Subcutaneous adipose tissue (tissue), 4 donors: Measurements from ENCODE around the gene DMPK. TPM values are rescaled to one million over a fixed set of nuclear protein-coding genes. Genes with fewer than 3 reads are reported as not detected.

Source experiments
- total RNA-seq, 4 donors: library from RNA; depleted of rRNA; stranded (reverse); fragments of >200 nt; gene quantifications; one replicate each; pipeline ENCODE4 v1.1.0, GENCODE V29; 2016
- TF ChIP-seq, protein P1 (sequence below): fragments of 450-650 bp; IDR thresholded peaks from one replicate; pipeline ENCODE4 v1.5.1; 2016; ENCODE audit warnings: low read depth, mild to moderate bottlenecking, control low read depth, antibody characterized with exemption, moderate library complexity

DMPK gene
- total RNA-seq, 4 donors from 2014 or later, result 7.0 to 39.2 (median 18.6) TPM

DNA sequence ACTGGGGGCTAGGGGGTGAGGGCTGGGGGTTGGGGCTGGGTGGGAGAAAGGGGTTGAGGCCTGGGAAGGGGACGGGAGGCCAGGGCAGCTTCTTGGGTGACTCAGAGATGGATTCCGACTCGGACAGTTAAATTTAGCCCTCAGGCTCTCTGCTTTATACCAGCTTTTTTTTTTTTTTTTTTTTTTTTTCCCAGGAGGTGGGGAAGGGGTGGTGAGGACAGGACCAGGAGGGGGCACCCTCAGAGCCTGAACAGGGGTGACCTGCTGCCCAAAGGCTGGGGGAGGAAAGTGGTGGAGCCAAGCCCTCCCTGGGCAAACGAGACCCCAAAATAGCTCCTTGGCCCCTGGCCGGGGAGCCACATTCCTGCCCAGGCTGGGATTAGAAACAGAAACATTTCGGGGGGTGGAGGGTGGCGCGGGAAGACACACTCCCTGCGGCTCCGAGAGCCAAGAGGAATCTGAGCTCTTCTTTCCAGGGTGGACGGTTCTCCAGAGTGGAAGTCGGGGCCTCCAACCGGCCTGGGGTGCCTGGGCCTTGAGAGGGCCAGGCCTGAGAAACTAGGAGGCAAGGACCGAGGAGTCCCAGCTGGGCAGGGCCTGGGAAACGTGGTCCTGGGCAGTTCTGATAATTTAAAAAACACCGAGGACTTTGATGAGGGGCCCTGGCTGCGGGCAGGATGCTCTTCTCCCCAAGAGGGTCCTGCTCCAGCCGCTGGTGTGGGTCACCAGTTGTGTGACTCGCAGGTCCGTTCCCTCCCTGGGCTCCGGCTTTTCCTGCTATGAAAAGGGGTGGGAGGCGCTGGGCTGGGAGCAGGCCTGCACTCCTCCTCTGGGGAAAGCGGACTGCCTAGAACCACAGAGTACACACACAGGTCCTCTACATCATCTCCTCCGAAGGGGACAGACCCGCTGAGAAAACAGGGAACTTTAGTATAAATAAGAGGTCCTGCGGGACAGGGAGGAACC is 813 bp upstream of the DMPK start:
- TF ChIP-seq, protein P1, sequence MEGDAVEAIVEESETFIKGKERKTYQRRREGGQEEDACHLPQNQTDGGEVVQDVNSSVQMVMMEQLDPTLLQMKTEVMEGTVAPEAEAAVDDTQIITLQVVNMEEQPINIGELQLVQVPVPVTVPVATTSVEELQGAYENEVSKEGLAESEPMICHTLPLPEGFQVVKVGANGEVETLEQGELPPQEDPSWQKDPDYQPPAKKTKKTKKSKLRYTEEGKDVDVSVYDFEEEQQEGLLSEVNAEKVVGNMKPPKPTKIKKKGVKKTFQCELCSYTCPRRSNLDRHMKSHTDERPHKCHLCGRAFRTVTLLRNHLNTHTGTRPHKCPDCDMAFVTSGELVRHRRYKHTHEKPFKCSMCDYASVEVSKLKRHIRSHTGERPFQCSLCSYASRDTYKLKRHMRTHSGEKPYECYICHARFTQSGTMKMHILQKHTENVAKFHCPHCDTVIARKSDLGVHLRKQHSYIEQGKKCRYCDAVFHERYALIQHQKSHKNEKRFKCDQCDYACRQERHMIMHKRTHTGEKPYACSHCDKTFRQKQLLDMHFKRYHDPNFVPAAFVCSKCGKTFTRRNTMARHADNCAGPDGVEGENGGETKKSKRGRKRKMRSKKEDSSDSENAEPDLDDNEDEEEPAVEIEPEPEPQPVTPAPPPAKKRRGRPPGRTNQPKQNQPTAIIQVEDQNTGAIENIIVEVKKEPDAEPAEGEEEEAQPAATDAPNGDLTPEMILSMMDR, result no peak

DNA sequence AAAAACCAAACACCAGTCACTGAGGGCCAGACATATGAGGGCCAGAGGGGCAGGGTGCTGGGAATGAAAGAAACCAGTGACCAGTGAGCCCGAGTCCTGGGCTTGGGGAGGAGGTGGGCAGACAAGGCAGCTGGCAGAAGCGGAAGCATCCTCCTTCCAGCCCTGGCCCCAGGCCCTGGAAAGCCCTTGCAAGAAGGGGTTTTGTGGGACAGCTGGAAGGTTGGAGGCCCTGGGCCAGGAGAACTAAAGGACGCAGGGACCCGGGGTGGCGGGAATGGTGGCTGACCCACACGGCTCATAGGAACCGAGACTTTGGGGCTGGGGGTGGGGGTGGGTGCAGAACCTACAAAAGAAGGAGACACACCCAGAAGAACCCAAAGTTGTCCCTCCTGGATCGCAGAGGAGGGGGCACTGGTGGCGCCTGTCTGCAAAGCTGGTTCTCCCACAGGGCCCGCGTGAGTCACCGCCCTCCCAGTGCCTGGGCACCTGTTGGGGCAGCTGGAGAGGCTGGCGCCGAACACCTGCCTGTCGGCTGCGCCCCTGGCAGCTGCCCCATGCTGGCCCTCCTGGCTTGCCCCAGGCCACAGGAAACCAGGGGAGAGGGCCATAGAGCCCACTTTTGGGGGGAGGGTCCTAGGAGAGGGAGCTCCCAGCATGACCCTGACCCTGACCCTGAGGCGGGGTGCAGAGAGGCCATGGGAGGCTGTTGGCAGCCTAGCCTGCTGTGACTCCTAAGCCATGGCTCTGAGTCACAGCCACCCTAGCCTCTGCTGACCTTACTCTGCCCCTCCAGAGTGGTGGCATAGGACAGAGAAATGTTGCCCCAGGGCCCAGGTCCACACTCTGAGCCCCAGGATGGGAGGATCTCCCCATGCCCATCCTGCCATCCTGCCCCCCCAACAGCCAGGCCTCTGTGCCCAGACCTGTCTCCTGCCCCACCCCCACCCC is 802 bp downstream of the DMPK start:
- TF ChIP-seq, protein P1, result no peak

DNA sequence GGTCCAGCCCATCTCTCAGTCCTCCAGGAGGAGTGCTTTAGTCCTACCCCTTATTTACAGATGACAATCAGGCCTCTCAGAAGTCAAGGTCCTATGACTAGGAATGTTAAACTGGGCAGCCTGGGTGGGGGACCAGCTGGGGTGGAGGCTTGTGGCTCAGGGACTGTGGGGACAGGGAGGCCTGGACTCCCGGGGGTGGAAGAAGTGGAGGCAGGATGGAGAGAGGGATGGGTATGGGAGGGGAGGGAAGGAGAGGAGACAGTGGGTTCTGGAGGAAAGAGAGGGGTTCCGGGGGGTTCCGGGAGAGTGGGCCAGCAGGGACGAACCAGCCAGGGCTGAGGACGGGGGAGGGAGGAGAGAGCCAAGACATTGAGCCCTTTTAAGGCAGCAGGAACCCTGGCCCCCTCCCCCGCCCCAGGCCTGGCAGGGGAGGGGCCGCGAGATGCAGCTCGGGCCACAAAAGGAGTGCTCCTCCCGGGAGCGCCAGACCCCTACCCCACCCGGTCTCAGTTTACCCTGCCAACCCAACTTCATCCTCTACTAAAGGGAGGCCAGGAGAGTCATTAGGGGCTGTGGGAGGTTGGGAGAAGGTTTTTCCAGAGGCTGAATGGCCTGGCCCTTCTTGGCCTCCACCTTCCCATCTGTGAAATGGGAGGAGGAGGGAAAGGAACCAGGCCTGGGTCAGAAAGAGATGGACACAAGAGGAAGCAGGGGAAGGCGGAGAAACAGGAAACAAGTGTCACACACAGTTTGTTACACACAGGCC is 1.7 kb downstream of the DMPK start:
- TF ChIP-seq, protein P1, result no peak

DNA sequence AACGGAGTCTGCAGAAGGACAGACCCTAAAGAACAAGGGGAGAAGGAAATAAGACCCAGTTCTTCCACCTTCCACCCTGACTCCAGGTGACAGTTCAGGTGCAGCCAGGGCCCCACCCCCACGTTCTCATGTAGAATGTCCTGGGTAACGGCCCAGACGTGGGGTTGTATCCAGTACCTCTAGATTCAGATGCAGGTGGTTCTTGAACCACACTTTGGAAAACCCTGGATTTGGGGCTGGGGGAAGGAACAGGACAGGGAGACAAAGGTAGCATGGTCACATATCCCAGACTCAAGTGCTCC is 2.2 kb downstream of the DMPK start:
- TF ChIP-seq, protein P1, result no peak

DNA sequence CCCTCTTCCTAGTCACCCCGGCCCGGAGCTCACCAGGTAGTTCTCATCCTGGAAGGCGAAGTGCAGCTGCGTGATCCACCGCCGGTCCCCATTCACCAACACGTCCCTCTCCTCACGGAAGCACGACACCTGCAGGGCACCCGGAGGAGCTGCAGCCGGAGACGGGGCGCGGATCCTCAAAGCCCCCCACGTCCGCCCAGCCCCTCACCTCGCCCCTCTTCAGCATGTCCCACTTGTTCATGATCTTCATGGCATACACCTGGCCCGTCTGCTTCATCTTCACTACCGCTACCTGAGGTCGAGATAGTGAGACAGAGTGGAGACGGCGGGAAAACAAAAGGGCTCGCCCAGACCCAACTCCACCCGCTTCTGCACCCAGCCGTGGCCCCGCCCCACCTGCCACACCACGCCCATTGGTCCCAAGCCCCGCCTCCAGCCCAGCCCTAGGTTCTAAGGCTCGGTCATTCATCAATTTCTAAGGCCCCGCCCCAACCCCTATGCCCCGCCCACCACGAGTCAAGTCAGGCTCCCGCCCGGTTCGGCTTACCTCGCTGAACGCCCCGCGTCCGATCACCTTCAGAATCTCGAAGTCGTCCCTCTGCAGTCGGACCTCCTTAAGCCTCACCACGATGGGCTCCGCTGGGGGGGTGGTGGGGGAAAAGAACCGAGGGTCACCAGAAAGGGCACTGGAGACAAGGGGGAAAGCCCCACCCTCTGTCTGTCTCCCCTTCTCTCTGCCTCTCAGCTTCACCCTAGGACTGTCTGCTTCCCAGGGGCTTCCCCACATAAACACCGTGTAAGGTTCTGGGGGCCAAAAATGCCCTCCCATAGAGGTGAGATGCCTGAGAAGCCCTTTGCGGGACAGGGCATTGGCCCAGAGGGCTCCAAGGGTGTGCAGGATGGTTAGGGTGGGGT is 2.8 kb downstream of the DMPK start:
- TF ChIP-seq, protein P1, result no peak

DNA sequence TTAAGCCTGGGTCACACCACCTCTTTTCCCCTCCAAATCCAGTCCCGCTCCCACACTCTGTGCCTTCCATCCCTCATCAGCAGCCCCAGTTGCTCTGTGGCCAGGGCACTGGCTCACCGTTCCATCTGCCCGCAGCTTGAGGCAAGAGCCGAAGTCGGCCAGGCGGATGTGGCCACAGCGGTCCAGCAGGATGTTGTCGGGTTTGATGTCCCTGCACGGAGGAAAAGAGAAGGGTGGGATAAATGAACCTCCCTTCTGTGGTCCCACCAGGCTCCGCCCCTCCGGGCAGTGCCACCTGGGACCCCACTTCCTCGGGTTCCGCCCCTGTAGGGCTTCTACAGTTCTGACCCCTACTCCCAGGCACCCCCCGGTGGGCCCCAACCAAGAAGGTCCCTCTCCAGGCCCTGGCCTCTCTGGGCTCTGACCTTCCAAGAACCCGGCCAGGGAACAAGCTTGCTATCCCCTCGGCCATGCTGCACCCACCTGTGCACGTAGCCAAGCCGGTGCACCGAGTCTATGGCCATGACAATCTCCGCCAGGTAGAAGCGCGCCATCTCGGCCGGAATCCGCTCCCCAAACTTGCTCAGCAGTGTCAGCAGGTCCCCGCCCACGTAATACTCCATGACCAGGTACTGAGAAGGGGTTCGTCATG is 4.2 kb downstream of the DMPK start:
- TF ChIP-seq, protein P1, result no peak
